Fibroblast of skin of left biceps (primary cell): ENCODE data around the gene HCFC2.
A peak's percentile ranks its signal among the peaks of the same experiment; 100 is the strongest.

Source experiments
- DNase-seq, 2 experiments: peaks; one replicate each; pipeline ENCODE4 v3.0.0-alpha.2; 2013; ENCODE audit warnings: low read depth in 2 of 2

The HCFC2 gene

GRCh38 chr12:104121001-104121400 lies 56.7 kb downstream of the HCFC2 start:
- DNase-seq, result peak in 1 of 2 experiments; percentile 27

- DNase-seq, result no peak
Observed at GRCh38 chr12:104122298-104122697, 58.0 kb downstream of the HCFC2 start.

- DNase-seq, result no peak
Observed at GRCh38 chr12:104126548-104126947, 62.2 kb downstream of the HCFC2 start.

- no peak for DNase-seq
Observed at GRCh38 chr12:104130760-104131159, 66.4 kb downstream of the HCFC2 start.

GRCh38 chr12:104131609-104132008 lies 67.3 kb downstream of the HCFC2 start:
- DNase-seq, result no peak

- DNase-seq, result no peak
Observed at GRCh38 chr12:104132351-104132956, 68.1 kb downstream of the HCFC2 start.

GRCh38 chr12:104133321-104133720 lies 69.0 kb downstream of the HCFC2 start:
- no peak for DNase-seq

- DNase-seq, result no peak
Observed at GRCh38 chr12:104133866-104134265, 69.5 kb downstream of the HCFC2 start.

- DNase-seq, result no peak
Observed at GRCh38 chr12:104134882-104135281, 70.6 kb downstream of the HCFC2 start.

GRCh38 chr12:104136577-104136976 lies 72.2 kb downstream of the HCFC2 start:
- DNase-seq, result peak in 1 of 2 experiments; percentile 12

- DNase-seq, result no peak
Observed at GRCh38 chr12:104137001-104137901, 72.9 kb downstream of the HCFC2 start.

GRCh38 chr12:104137902-104138796 lies 73.8 kb downstream of the HCFC2 start, which contains the start of gene NFYB:
Gene NFYB, minus strand, starts transcription at chr12:104138210. Its CDS starts 2,757 bp downstream, at chr12:104135453.
- peak; percentile 94 for DNase-seq

GRCh38 chr12:104138797-104139152 lies 74.4 kb downstream of the HCFC2 start:
- DNase-seq, result no peak

- no peak for DNase-seq
Observed at GRCh38 chr12:104142543-104142942, 78.2 kb downstream of the HCFC2 start.

GRCh38 chr12:104143002-104143401 lies 78.7 kb downstream of the HCFC2 start:
- DNase-seq, result no peak

- DNase-seq, result no peak
Observed at GRCh38 chr12:104143918-104144317, 79.6 kb downstream of the HCFC2 start.

- DNase-seq, result no peak
Observed at GRCh38 chr12:104147346-104147745, 83.0 kb downstream of the HCFC2 start.

- DNase-seq, result no peak
Observed at GRCh38 chr12:104150416-104150815, 86.1 kb downstream of the HCFC2 start.

- no peak for DNase-seq
Observed at GRCh38 chr12:104152685-104153241, 88.4 kb downstream of the HCFC2 start.

GRCh38 chr12:104154286-104154685 lies 90.0 kb downstream of the HCFC2 start:
- no peak for DNase-seq

- DNase-seq, result no peak
Observed at GRCh38 chr12:104154806-104155205, 90.5 kb downstream of the HCFC2 start.
